Panc1 (cell line): ENCODE results near the gene EIF4G3. TPM values are rescaled to one million over a fixed set of nuclear protein-coding genes. Genes with fewer than 3 reads are reported as not detected.

Experiments used
- ATAC-seq: fragments of 200-7000 bp; cut with Tn5 transposase; 2 replicates; pipeline ENCODE4 v1.9.1; 2020; ENCODE audit warnings: mild to moderate bottlenecking, moderate library complexity
- BruUV-seq: library from RNA; stranded (reverse); fragments of 400-500 nt; replicated peaks from 2 replicates; lab custom pipeline; 2021; lab: Mats Ljungman, UMichigan
- CTCF ChIA-PET: fragments of 300-600 bp; sonication (Branson Sonifier 250); formaldehyde crosslinking; loops from one replicate; lab custom pipeline; 2022; ENCODE audit warnings: antibody characterized with exemption; lab: Charles Lee
- POLR2A ChIA-PET: fragments of 300-600 bp; sonication (Branson Sonifier 250); formaldehyde crosslinking; loops from one replicate; lab custom pipeline; 2022; ENCODE audit warnings: antibody characterized with exemption; lab: Charles Lee
- DNase-seq: peaks from one replicate; pipeline ENCODE4 v3.0.0-alpha.2; 2010; ENCODE audit warnings: low read depth, low spot score
- H3K27ac ChIP-seq: 2 replicates; pipeline ENCODE4 v1.5.1; 2011; ENCODE audit warnings: mild to moderate bottlenecking, low read length, inconsistent platforms
- H3K27me3 ChIP-seq: fragments of 200-500 bp; sonication (Bioruptor generic); 2 replicates; pipeline ENCODE4 v1.6.0; 2014; ENCODE audit warnings: low read length, inconsistent platforms; ENCODE audit not compliant: control insufficient read depth, insufficient read depth
- H3K36me3 ChIP-seq: fragments of 200-500 bp; sonication (Bioruptor generic); 2 replicates; pipeline ENCODE4 v1.5.1; 2014; ENCODE audit warnings: inconsistent platforms, mild to moderate bottlenecking, low read length, moderate library complexity; ENCODE audit not compliant: control insufficient read depth, insufficient read depth
- H3K4me1 ChIP-seq: 2 replicates; pipeline ENCODE4 v1.5.1; 2011; ENCODE audit warnings: inconsistent platforms, mild to moderate bottlenecking, low read length, moderate library complexity; ENCODE audit not compliant: control insufficient read depth, insufficient read depth
- H3K4me3 ChIP-seq, 2 experiments: 2 replicates each; pipeline ENCODE4 v1.5.1; 2011 to 2012; ENCODE audit warnings: low read depth in 2 of 2, low read length in 2 of 2, mild to moderate bottlenecking in 2 of 2, inconsistent platforms in 1 of 2, moderate library complexity in 1 of 2
- H3K9me3 ChIP-seq: fragments of 200-500 bp; sonication (Bioruptor generic); 2 replicates; pipeline ENCODE4 v1.5.1; 2014; ENCODE audit warnings: low read depth, mild to moderate bottlenecking, inconsistent platforms, low read length, moderate library complexity; ENCODE audit not compliant: control insufficient read depth, insufficient read depth
- POLR2AphosphoS5 ChIP-seq: IDR thresholded peaks from 2 replicates; pipeline ENCODE4 v1.6.1; 2012; ENCODE audit warnings: mild to moderate bottlenecking, low read depth, low read length, moderate library complexity
- SIN3A ChIP-seq: IDR thresholded peaks from 2 replicates; pipeline ENCODE4 v1.6.1; 2012; ENCODE audit warnings: low read depth, mild to moderate bottlenecking, low read length, moderate library complexity, borderline replicate concordance; ENCODE audit not compliant: insufficient read depth
- TCF7L2 ChIP-seq: IDR thresholded peaks from 2 replicates; pipeline ENCODE4 v1.6.1; 2011; ENCODE audit warnings: mild to moderate bottlenecking, low read depth, low read length, inconsistent platforms
- in situ Hi-C: cut with HindIII; loops from 2 replicates; pipeline ENCODE4 v1.10.0; 2016; ENCODE audit warnings: low sequenced_read_pairs, low pct_unique_long_range_greater_than_20kb
- intact Hi-C: fragments of 100-400 bp; cut with micrococcal nuclease; formaldehyde crosslinking; loops from one replicate; pipeline ENCODE4 v1.10.0; 2022; ENCODE audit not compliant: unreplicated experiment
- total RNA-seq: library from RNA; stranded (reverse); gene quantifications from one replicate; pipeline ENCODE4 v1.2.1, GENCODE V29; 2021; ENCODE audit not compliant: unreplicated experiment
- TF ChIP-seq, protein P1 (sequence below), 2 experiments: IDR thresholded peaks; 2 replicates each; pipeline ENCODE4 v1.6.1; 2011 to 2012; ENCODE audit warnings: low read depth in 2 of 2, control low read depth in 1 of 2, low read length in 1 of 2, mild to moderate bottlenecking in 1 of 2, moderate library complexity in 1 of 2; ENCODE audit not compliant: insufficient read depth in 1 of 2
- TF ChIP-seq, protein P2 (sequence below): fragments of 450-650 bp; IDR thresholded peaks from 2 replicates; pipeline ENCODE4 v1.5.1; 2017; ENCODE audit warnings: mild to moderate bottlenecking

The EIF4G3 gene
- total RNA-seq, 1 experiment from 2014 or later, result 78.6 TPM

DNA sequence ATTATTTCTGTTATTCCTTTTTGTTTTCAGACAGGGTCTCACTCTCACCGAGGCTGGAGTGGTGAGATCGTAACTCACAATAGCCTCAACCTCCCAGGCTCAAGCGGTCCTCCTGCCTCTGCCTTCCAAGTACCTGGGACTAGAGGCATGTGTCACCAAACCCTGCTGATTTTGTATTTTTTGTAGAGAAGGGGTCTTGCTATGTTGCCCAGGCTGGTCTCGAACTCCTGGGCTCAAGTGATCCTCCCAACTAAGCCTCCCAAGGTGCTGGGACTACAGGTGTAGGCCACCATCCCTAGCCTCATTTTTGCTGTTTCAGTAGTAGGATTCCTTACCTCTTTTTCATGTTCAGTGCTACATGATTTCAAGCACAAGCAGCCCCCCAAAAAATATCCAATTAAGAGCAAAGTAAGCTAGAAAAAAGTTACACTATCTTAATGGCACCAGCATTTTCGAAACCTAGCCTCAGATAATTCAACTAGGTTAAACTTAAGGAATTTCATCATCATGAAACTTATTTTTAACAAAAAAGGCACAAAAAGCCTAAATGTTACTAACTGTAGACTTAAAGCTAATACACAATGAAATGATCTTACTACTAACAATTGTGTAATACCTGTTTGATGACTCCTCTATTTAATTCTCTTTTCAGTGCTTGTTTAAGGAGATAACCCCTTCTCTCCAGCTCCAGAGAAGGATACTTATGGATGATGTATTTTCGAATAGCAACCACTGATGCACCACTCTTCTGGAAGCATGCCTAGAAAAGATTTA is 406.2 kb downstream of the EIF4G3 start:
- no peaks in the 10 kb centered on the region for H3K9me3 ChIP-seq
- peaks cover 52% of the 10 kb centered on the region for H3K36me3 ChIP-seq
- H3K27me3 ChIP-seq, result no peaks in the 10 kb centered on the region
- in situ Hi-C loops, result no loop called here
- no TSS peak for BruUV-seq
- POLR2A ChIA-PET, result interaction anchor here (0.6 kb wide), 1 partner anchor 74 kb away, joined by 3 read pairs; no protein-coding TSS in a partner anchor
- CTCF ChIA-PET, result interaction anchor here (0.6 kb wide), 1 partner anchor 11 kb away, joined by 3 read pairs; no protein-coding TSS in a partner anchor
- H3K27ac ChIP-seq, result no peak overlapping the region
- DNase-seq (no peak), ATAC-seq (no peak)
- TF ChIP-seq, protein P1, sequence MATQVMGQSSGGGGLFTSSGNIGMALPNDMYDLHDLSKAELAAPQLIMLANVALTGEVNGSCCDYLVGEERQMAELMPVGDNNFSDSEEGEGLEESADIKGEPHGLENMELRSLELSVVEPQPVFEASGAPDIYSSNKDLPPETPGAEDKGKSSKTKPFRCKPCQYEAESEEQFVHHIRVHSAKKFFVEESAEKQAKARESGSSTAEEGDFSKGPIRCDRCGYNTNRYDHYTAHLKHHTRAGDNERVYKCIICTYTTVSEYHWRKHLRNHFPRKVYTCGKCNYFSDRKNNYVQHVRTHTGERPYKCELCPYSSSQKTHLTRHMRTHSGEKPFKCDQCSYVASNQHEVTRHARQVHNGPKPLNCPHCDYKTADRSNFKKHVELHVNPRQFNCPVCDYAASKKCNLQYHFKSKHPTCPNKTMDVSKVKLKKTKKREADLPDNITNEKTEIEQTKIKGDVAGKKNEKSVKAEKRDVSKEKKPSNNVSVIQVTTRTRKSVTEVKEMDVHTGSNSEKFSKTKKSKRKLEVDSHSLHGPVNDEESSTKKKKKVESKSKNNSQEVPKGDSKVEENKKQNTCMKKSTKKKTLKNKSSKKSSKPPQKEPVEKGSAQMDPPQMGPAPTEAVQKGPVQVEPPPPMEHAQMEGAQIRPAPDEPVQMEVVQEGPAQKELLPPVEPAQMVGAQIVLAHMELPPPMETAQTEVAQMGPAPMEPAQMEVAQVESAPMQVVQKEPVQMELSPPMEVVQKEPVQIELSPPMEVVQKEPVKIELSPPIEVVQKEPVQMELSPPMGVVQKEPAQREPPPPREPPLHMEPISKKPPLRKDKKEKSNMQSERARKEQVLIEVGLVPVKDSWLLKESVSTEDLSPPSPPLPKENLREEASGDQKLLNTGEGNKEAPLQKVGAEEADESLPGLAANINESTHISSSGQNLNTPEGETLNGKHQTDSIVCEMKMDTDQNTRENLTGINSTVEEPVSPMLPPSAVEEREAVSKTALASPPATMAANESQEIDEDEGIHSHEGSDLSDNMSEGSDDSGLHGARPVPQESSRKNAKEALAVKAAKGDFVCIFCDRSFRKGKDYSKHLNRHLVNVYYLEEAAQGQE (IDR thresholded peaks at IDR 0.05; ENCODE audit: insufficient read depth in 1 of 2, low read depth in 2 of 2, low read length in 1 of 2), result no peak
- TF ChIP-seq POLR2AphosphoS5 (no peak), SIN3A (no peak), TCF7L2 (no peak)
- TF ChIP-seq, protein P2, sequence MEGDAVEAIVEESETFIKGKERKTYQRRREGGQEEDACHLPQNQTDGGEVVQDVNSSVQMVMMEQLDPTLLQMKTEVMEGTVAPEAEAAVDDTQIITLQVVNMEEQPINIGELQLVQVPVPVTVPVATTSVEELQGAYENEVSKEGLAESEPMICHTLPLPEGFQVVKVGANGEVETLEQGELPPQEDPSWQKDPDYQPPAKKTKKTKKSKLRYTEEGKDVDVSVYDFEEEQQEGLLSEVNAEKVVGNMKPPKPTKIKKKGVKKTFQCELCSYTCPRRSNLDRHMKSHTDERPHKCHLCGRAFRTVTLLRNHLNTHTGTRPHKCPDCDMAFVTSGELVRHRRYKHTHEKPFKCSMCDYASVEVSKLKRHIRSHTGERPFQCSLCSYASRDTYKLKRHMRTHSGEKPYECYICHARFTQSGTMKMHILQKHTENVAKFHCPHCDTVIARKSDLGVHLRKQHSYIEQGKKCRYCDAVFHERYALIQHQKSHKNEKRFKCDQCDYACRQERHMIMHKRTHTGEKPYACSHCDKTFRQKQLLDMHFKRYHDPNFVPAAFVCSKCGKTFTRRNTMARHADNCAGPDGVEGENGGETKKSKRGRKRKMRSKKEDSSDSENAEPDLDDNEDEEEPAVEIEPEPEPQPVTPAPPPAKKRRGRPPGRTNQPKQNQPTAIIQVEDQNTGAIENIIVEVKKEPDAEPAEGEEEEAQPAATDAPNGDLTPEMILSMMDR, result no peak
- H3K4me1 ChIP-seq, result no peaks in the 10 kb centered on the region
- intact Hi-C loops, result no loop called here
- H3K4me3 ChIP-seq, result no peak overlapping the region

DNA sequence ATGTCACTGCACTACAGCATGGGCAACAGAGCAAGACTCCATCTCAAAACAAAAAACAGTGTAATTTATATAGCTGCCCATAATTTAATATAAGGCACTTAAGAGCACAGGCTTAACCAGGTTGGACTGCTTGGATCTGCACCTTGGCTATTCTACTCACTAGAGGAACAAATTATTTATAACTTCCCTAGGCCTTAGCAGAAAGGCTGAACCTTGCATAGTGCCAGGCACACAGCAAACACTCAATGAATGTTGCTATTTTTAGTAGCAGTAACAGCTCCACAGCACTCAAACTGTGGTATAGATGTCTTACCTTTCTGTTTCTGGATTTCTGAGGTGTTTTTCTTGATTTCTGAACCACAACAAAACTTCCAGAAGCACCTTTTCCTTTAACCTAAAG is 409.4 kb downstream of the EIF4G3 start:
- TF ChIP-seq TCF7L2 (no peak), SIN3A (no peak), POLR2AphosphoS5 (no peak)
- TF ChIP-seq, protein P2, result no peak
- TF ChIP-seq, protein P1 (IDR thresholded peaks at IDR 0.05; ENCODE audit: insufficient read depth in 1 of 2, low read depth in 2 of 2, low read length in 1 of 2), result no peak
- H3K9me3 ChIP-seq, result no peaks in the 10 kb centered on the region
- H3K27ac ChIP-seq, result no peak overlapping the region
- ChIA-PET POLR2A (no interaction called here), CTCF (no interaction called here)
- in situ Hi-C loops, result no loop called here
- no peak for DNase-seq
- intact Hi-C loops, result no loop called here
- no peaks in the 10 kb centered on the region for H3K27me3 ChIP-seq
- peaks cover 50% of the 10 kb centered on the region for H3K36me3 ChIP-seq
- no peaks in the 10 kb centered on the region for H3K4me1 ChIP-seq
- no TSS peak for BruUV-seq
- ATAC-seq, result no peak
- no peak overlapping the region for H3K4me3 ChIP-seq
